ENCODE measurements around the gene ART3. TPM values are rescaled to one million over a fixed set of nuclear protein-coding genes. Genes with fewer than 3 reads are reported as not detected.

Gene ART3
- total RNA-seq, 2 experiments from 2014 or later, result not detected

DNA sequence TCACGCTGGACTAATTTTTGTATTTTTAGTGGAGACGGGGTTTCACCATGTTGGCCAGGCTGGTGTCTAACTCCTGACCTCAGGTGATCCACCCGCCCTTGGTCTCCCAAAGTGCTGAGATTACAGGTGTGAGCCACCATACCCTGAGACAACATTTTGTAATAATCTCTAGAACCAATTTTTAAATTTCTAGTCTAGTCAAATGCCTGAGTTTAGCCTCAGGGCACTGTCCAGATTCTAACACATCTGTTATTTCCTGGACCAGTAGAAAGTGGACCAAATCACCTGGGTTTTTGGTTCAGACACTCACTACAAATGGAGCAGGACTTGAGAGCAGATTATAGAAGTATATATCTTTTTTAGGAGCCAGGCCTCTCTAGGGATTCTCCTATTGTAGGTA is 21.6 kb downstream of the ART3 start:
- BruUV-seq (replicated peaks), result no TSS peak
- Histone ChIP-seq H3K79me2 (ENCODE audit: insufficient read depth, low read depth, low read length) (no peaks in the 10 kb centered on the region), H3K9me2 (ENCODE audit: insufficient read depth, low read length) (no peaks in the 10 kb centered on the region), H4K20me1 (ENCODE audit: insufficient read depth, low read length) (no peaks in the 10 kb centered on the region), H3K4me3 (ENCODE audit: low read depth, low read length, poor library complexity, severe bottlenecking) (no peak overlapping the region), H3K27ac (ENCODE audit: low read depth, low read length, poor library complexity, severe bottlenecking) (no peak overlapping the region), H3K36me3 (ENCODE audit: insufficient read depth, low read length) (no peaks in the 10 kb centered on the region), H2AFZ (ENCODE audit: low read length) (no peak overlapping the region), H3K4me1 (ENCODE audit: insufficient read depth, low read length, poor library complexity, severe bottlenecking) (no peaks in the 10 kb centered on the region), H3K9me3 (ENCODE audit: low read length) (no peaks in the 10 kb centered on the region), H3K4me2 (ENCODE audit: low read length) (no peak overlapping the region)
- ChIA-PET CTCF (ENCODE audit: unreplicated experiment) (no interaction called here), POLR2A (no interaction called here)
- intact Hi-C loops (cut with micrococcal nuclease; ENCODE audit: unreplicated experiment), result no loop called here
- TF ChIP-seq, protein P1, sequence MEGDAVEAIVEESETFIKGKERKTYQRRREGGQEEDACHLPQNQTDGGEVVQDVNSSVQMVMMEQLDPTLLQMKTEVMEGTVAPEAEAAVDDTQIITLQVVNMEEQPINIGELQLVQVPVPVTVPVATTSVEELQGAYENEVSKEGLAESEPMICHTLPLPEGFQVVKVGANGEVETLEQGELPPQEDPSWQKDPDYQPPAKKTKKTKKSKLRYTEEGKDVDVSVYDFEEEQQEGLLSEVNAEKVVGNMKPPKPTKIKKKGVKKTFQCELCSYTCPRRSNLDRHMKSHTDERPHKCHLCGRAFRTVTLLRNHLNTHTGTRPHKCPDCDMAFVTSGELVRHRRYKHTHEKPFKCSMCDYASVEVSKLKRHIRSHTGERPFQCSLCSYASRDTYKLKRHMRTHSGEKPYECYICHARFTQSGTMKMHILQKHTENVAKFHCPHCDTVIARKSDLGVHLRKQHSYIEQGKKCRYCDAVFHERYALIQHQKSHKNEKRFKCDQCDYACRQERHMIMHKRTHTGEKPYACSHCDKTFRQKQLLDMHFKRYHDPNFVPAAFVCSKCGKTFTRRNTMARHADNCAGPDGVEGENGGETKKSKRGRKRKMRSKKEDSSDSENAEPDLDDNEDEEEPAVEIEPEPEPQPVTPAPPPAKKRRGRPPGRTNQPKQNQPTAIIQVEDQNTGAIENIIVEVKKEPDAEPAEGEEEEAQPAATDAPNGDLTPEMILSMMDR (conservative IDR thresholded peaks at IDR 0.05; ENCODE audit: low read length), result no peak
- TF ChIP-seq EZH2phosphoT487 (IDR thresholded peaks at IDR 0.05; ENCODE audit: borderline replicate concordance, low read depth, low read length), result no peak
- no peak for DNase-seq (ENCODE audit: low spot score)

DNA sequence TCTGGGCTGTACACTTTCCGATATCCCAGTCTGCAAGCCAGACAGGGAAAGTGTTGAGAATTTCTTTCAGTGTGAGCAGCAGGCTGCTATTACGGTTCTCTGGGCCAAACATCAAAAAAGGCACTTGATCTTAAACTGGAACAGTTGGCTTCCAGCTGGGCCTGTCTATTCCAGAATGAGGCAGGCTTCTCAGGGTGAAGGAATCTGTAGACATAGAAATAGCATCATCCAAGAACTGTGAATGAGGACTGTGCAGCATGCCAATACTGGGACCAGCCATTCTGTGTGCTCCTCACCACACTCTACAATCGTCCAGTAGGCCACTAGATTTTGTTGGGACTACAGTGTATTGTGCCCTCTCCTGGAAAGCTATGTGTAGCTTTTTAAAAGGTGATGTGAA is 31.1 kb downstream of the ART3 start:
- intact Hi-C loops (cut with micrococcal nuclease; ENCODE audit: unreplicated experiment), result no loop called here
- H2AFZ ChIP-seq (ENCODE audit: low read length), result no peak overlapping the region
- H3K9me2 ChIP-seq (ENCODE audit: insufficient read depth, low read length), result no peaks in the 10 kb centered on the region
- H3K9me3 ChIP-seq (ENCODE audit: low read length), result no peaks in the 10 kb centered on the region
- H3K4me3 ChIP-seq (ENCODE audit: low read depth, low read length, poor library complexity, severe bottlenecking), result no peak overlapping the region
- no peaks in the 10 kb centered on the region for H3K36me3 ChIP-seq (ENCODE audit: insufficient read depth, low read length)
- no peaks in the 10 kb centered on the region for H3K4me1 ChIP-seq (ENCODE audit: insufficient read depth, low read length, poor library complexity, severe bottlenecking)
- H3K79me2 ChIP-seq (ENCODE audit: insufficient read depth, low read depth, low read length), result no peaks in the 10 kb centered on the region
- no peak for TF ChIP-seq EZH2phosphoT487 (IDR thresholded peaks at IDR 0.05; ENCODE audit: borderline replicate concordance, low read depth, low read length)
- TF ChIP-seq, protein P1 (conservative IDR thresholded peaks at IDR 0.05; ENCODE audit: low read length), result no peak
- no peak overlapping the region for H3K27ac ChIP-seq (ENCODE audit: low read depth, low read length, poor library complexity, severe bottlenecking)
- ChIA-PET CTCF (ENCODE audit: unreplicated experiment) (no interaction called here), POLR2A (interaction anchor here (0.6 to 1.3 kb wide), 4 partner anchors 13 to 514 kb away, joined by 3 to 5 read pairs (median 3); no protein-coding TSS in a partner anchor)
- no peaks in the 10 kb centered on the region for H4K20me1 ChIP-seq (ENCODE audit: insufficient read depth, low read length)
- no peak overlapping the region for H3K4me2 ChIP-seq (ENCODE audit: low read length)
- DNase-seq (ENCODE audit: low spot score), result no peak
- BruUV-seq (replicated peaks), result no TSS peak

DNA sequence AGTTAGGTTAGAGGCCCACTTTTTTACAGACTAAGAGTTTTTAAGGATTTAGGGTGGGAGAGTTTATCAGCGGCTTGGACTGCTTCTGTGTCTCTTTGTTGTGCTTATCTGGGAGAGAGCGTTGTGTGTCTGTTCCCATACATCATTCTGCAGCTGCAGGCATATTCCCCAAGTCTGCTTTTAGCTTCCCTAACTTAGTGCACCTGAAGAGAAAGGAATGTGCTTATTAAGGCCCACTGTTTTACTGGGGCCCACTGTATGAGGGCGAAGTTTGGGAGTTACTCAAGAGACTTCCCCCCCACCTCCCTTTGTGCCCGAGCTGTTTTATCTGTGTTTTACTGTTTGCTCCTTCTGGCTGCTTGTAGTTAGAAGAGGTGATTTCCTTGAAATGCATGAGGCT is 31.9 kb downstream of the ART3 start:
- H3K27ac ChIP-seq (ENCODE audit: low read depth, low read length, poor library complexity, severe bottlenecking), result no peak overlapping the region
- no TSS peak for BruUV-seq (replicated peaks)
- no peaks in the 10 kb centered on the region for H4K20me1 ChIP-seq (ENCODE audit: insufficient read depth, low read length)
- no peak overlapping the region for H3K4me3 ChIP-seq (ENCODE audit: low read depth, low read length, poor library complexity, severe bottlenecking)
- H3K4me2 ChIP-seq (ENCODE audit: low read length), result no peak overlapping the region
- no peaks in the 10 kb centered on the region for H3K4me1 ChIP-seq (ENCODE audit: insufficient read depth, low read length, poor library complexity, severe bottlenecking)
- H3K79me2 ChIP-seq (ENCODE audit: insufficient read depth, low read depth, low read length), result no peaks in the 10 kb centered on the region
- DNase-seq (ENCODE audit: low spot score), result no peak
- ChIA-PET CTCF (ENCODE audit: unreplicated experiment) (no interaction called here), POLR2A (interaction anchor here (0.7 to 1.3 kb wide), 2 partner anchors 10 to 14 kb away, joined by 3 to 5 read pairs; no protein-coding TSS in a partner anchor)
- intact Hi-C loops (cut with micrococcal nuclease; ENCODE audit: unreplicated experiment), result no loop called here
- H2AFZ ChIP-seq (ENCODE audit: low read length), result no peak overlapping the region
- TF ChIP-seq, protein P1 (conservative IDR thresholded peaks at IDR 0.05; ENCODE audit: low read length), result no peak
- TF ChIP-seq EZH2phosphoT487 (IDR thresholded peaks at IDR 0.05; ENCODE audit: borderline replicate concordance, low read depth, low read length), result no peak
- H3K36me3 ChIP-seq (ENCODE audit: insufficient read depth, low read length), result no peaks in the 10 kb centered on the region
- no peaks in the 10 kb centered on the region for H3K9me2 ChIP-seq (ENCODE audit: insufficient read depth, low read length)
- H3K9me3 ChIP-seq (ENCODE audit: low read length), result no peaks in the 10 kb centered on the region

All from OCI-LY7 (cell line).